Suppressor macrophage (primary cell): ENCODE results near the gene PEA15.

Experiments used
- DNase-seq, 4 experiments: peaks; one replicate each; pipeline ENCODE4 v3.0.0-alpha.2; 2020 to 2022

Gene PEA15

GRCh38 chr1:160179336-160179735, 25.8 kb upstream of the PEA15 start:
- DNase-seq: no peak

GRCh38 chr1:160186246-160186645, 18.9 kb upstream of the PEA15 start:
- no peak for DNase-seq

DNA sequence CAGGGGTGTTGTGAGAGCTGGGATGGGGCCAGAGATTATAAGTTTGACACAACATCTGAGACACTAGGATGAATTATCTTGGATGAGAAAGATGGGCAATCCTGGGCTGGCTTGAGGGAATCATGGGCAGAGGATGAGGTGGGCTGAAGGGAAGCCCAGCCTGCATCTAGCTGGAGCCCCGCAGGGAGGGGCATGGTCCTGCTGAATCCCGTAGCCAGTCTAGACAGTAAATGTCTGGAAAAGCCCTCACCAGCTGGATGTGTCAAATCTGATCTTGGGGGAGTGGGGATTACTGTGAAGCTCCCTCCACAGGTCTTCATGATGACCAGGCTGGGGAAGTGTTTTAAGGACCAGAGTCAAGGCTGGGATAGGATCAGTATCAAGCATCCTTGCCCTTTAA, 18.5 kb upstream of the PEA15 start:
- no peak for DNase-seq

DNA sequence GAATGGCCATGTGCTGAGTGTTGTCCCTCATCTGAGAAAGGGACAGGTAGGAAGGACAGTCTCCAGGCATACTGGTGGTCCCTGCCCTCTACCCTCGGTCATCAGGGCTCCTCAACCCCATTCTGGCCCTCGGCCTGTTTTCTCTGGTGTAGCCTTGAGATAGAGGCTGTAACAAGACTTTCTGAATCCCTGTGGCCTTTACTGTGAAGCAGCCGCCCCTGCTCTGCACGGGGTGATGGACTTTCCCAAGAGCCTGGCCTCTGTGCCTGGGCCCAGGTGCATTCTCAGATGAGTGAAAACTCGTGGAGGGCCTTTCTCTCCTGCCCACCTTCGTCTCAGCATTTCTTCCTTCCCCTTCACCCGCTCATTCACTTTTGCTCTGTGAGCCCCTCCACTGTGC, 17.8 kb upstream of the PEA15 start:
- no peak for DNase-seq

- no peak for DNase-seq
These were observed 16.8 kb upstream of the PEA15 start for GRCh38 chr1:160188341-160188740.

GRCh38 chr1:160189649-160190625, 15.2 kb upstream of the PEA15 start, which contains the start of gene CASQ1:
Gene CASQ1, plus strand, starts transcription at chr1:160190575. Its CDS starts 177 bp downstream, at chr1:160190752.
- DNase-seq: no peak

DNA sequence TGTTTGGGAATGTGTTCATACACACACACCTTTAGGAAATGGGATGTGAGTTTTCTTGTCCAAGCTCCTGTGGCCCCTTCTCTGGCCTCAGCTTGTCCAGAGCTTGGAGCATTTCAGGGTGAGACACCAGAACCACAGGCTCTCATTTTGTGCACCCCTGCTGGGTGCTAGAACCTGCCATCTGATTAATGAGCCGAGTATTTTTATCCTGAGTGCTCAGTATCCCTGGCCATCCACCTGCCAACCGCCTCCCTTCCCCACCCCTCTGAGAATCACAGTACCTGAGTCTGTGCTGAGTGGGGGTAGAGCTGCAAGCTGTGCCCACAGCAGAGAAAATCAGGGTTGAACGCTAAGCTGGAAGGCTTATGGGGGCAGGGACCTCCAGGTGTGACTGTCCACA, 13.4 kb upstream of the PEA15 start:
- no peak for DNase-seq

DNA sequence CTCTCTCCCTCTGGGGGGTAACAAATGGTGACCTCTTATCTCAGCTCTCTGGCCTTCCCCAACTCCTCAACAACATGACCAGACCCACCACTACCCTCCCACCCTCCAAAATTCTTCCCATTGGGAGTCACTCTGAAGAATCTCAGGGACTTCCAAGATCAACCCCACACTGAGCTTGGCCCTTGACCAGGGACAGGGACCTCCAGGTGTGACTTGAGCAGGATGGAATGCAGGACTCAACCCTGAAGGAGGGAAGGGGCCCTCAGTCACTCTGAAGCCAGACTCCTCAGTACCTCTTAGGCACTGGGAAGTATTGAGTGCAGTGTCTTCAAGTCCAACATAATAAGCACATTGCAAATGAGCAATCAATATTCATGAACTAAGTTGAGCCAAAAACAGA, 12.9 kb upstream of the PEA15 start:
- no peak for DNase-seq

DNA sequence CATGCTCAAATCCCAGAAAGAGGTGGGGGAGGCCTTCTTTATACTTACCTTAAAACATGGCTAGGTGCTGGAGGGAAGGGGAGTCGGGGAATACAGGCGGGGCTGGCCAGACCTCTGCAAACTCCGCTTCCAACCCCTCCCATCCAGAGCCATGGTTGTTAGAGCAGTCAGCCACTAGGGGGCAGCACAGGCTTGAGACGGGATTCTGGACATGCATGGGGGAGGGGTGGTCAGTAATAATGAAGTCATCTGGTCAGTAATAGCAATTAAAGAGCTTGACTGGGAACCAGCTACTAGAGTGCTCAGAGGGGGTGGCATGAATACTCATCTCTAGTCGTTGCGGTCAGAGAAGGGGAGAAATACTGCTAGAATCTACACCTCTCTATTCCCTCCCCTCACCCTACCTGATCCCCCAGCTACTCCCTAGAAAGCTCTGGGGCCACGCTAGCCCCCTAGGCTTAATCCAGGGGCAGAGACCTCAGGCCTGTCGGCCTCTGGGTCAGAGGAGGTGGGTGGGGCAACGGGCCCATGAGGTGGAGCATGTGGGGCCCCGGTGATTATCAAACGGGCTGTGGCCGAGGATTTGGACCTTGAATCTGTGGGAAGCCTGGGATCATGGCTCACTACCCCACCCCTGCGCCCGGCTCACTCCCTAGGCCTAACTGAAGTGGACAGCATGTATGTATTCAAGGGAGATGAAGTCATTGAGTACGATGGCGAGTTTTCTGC, 11.9 kb upstream of the PEA15 start:
- peak; percentile 88 to 95 (median 92) for DNase-seq

GRCh38 chr1:160193832-160194736, 11.1 kb upstream of the PEA15 start:
- DNase-seq: no peak

GRCh38 chr1:160194737-160195059, 10.5 kb upstream of the PEA15 start:
- DNase-seq: no peak

DNA sequence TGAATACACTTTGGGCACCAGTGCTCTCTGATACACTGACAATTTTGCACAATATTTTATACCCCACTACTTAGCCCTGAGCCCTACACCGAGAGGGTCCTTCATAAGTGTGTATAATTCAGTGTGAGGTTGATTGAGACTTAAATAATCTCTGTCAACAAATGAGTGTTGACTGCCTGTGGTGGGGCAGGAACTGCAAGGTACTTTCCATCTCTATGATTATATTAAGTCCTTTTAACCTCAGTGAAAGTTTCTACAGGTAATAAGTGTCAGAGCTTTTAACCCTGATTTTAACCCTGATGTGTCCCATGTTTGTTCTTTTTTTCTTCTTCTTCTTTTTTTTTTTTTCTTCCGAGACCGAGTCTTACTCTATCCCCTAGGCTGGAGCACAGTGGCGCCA, 9.0 kb upstream of the PEA15 start:
- DNase-seq: no peak

- no peak for DNase-seq
These were observed 8.0 kb upstream of the PEA15 start for GRCh38 chr1:160197231-160197630.

DNA sequence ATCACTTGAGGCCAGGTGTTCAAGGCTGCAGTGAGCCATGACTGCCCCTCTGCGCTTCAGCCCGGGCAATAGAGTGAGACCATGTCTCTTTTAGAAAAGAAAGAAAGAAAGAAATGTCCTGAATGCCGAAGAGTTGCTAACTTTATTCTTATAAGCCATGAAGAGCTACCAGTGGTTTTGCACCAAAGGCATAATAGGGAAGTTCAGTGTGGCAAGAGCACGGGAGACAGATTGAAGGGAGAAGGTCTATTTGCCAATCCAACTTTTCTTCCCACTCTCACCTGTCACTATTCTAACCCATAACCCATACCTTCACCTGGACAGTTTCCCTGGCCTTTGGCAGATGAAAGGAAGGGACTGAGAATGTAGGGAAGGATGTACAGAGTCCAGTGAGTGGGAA, 4.4 kb upstream of the PEA15 start:
- peak; percentile 13 to 58 (median 48) for DNase-seq

GRCh38 chr1:160204526-160205241, 500 bp upstream of the PEA15 start:
- DNase-seq: peak; percentile 84 to 93 (median 91)

- DNase-seq: peak; percentile 73 to 83 (median 78)
These were observed 829 bp downstream of the PEA15 start for GRCh38 chr1:160206036-160206389.

DNA sequence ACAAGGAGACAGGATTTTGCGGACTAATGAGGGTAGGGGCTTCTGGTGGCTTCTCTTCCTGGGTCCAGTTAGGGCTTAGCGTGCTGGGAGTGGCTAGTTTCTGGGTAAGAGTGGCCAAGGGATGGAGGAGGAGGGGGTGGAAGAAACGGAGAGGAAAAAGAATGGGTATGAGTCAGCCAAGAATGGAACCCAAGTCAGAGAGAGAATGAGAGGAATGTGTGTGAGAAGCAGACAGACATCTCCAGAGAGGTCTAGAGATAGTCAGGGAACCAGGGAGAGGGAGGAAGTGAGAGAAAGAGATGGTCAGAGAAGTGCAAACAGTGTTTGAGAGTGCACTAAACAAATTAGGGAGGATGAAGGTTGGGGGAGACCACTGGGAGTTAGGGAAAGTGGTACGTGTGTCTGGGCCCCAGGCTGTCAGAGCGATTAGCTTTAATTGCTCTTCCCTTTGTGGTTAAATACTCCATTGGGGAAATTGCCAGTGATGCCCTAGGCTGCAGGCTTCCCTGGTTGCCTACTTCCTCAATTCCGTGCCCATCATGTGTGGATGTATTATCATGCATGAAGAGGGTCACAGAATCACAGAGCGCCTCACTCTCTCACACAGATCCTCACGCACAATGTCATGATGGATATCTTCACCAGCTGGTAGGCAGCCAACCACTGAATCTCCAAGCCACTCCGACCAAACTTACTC, 1.4 kb downstream of the PEA15 start:
- DNase-seq: peak; percentile 69 to 79 (median 70)

DNA sequence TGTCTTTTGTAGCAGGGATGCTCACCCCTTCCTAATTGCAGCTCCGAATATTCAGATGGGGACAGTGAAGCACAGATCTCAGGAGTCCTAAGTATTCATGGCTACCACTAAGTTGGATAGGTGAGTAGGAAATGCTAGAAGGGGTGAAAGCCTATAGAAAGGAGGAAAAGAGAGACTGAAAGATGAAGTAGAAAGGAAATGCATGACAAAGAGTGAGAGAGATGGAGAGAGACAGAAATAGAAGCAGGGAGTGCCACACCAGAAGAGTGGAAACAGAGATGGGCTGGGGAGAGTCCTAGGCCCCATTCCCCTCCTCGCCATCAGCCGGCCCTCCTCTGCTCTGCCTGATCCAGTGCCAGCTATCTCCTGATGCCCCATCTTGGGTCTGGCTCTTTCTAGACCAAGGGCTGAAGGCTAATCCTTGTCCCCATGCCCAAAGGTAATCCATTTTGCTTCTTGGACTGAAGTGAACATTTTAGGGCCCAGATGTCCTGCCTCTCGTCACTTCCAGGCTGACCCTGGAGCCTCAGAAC, 2.0 kb downstream of the PEA15 start:
- DNase-seq: no peak

- DNase-seq: no peak
These were observed 2.8 kb downstream of the PEA15 start for GRCh38 chr1:160207771-160208556.
